DMS153 treated with DMSO at 0.1 percent for 48 hours (cell line): ENCODE data around the gene ABI1.

Experiments
- DNase-seq: peaks from one replicate; lab custom pipeline; 2025; ENCODE audit not compliant: unreplicated experiment; lab: John Stamatoyannopoulos, UW

ABI1 gene

DNA sequence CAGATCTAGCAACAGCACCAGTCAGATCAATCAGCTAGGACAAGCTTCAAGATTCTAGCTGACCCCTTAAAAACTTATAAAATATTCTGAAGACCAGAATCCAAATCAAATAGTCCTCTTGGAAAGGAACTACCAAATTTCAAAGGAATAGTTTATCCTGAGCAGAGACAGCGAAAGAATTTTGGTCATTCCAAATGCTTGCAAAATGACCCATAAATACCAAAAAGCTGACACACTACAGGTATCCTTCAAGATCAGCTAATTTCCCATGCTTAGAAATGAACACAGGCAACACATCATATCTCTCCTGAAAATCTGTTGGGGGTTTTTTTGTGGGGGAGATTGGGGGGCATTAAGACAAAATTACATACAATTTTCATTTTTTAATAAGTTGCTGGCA lies 84.5 kb downstream of the ABI1 start:
- DNase-seq, result no peak

DNA sequence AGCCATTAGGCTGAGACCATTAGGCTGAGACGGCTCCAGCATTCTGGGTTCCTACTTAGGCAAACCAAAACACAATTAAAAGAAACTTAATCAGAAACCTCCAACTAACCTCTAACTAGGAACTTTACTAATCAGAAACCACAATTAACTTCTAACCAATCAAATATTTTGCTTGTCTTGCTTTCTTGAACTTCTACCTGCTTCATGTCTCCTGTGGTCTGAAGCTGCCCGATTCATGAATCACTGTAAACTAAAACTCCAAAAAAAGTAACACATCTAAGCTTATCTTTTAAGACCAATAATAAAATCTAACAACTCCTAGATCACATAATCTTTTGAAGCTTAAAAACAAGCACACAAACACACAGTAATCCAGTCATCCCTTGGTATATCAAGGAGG lies 87.1 kb downstream of the ABI1 start:
- no peak for DNase-seq

DNA sequence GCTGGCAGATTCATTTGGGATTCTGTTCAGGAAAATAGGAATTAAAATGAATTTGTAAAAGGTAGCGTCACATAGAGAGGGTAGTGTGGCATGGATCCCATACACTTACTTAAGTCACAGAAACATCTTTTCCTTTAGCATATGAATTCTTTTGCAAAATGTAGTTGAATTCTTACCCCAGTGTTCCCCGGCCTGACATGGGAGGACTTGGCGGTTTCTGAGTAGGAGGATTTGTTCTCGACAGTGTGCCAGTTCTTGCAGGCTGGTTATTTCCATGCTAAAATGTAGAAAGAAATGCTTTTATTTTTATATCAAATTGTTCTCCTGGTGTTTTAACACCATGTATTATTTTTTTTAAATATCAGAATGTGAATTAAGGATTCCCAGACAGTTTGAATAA lies 90.7 kb downstream of the ABI1 start:
- no peak for DNase-seq

DNA sequence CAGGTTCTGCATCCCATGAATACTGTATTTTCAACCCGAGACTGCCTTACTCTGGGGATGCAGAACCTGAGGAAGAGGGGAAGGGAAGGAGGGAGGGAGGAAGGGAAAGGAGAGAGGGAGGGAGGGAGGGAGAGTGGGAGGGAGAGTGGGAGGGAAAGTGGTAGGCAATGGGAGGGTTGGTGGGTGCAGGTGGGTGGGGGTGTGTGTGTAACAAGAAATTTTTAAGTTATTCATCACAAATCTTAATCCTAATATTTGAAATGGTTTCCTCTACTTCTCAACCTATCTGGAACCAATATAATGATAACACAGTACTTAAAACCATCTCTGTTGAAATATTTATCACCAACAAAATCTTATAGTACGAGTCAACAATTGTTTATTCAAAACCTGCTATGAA lies 95.2 kb downstream of the ABI1 start:
- no peak for DNase-seq

DNA sequence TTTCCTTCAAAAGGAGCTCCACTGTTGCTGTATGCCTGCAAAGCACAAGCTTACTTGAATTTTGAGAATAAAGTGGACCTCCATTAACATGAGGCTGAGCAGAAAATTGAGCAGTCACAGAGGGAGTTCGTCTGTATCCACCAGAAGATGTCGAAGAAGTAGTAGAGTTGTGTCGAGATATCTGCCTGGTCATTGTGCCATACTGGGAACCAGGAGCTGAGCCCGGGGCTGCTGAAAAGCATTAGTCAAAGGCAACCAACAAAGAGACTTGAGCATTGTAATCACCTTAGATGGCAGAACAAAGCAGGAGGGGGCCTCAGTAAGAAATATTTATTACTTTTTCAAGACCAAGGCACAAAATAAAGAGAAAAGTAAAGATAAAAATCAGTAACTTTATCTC lies 101.8 kb downstream of the ABI1 start:
- DNase-seq, result no peak

GRCh38 chr10:26755443-26755903 lies 105.3 kb downstream of the ABI1 start:
- no peak for DNase-seq

DNA sequence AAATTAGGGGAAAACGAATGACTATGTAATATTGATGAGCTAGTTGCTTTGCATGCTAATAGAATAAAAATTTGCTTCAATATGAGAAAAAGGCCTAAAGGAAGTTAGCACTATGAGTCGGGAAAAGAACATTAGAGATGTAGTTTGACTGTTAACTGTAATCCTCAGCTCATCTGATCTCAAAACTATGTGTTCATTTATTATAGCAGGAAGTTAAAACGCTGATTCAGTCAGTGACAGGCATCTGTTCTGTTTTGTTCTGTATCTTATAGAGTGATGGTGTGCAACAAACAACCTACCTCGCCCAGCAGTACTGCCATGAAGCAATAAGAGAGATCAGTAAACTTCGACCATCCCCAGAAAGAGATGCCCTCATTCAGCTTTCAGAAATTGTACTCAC lies 114.7 kb downstream of the ABI1 start:
- no peak for DNase-seq

DNA sequence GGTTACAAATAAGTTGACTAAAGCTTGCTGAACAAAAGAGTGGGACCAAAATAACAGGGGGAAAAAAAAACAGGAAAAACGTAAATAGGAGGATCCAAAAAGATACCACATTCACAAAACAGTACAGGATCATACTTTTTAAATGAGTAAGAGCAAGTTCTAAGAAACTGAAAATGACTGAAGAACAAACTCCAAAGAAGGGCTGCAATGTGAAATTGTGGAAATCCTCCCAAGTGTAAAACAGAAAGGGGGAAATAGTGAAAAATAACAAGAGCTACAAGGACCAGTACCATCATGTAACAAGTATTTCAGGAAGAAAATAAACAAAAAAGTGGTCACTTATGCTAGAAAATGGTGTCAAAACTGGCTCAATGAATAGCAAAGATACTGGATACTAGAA lies 116.9 kb downstream of the ABI1 start:
- DNase-seq, result no peak

GRCh38 chr10:26743091-26743490 lies 117.7 kb downstream of the ABI1 start:
- no peak for DNase-seq

- DNase-seq, result no peak
Observed at GRCh38 chr10:26741368-26741767, 119.4 kb downstream of the ABI1 start.

DNA sequence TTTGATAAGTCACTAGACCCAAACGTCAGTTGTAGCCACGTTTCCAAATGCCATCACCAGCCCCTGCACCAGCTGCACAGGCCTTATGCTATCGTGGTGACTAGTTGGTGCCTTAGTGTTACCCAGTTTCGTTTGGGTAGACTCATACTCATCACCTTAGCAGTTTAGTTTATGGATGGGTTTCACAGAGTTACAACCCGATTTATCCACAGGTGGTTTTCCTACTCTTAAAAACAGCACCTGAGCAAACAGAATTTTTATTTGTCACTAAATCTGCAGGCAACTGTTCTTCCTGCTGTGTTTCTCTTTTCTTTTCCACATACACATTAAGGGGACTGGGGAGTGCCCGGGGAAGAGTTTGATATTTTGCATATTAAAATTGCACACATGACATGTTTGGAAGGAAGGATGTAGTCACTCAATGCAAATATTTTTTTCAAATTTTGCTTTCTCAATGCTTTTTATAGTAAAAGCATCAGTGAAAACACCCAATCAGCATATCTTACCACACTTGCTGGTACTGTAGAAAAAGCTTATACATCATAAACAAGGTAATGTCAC lies 121.6 kb downstream of the ABI1 start:
- DNase-seq, result no peak

- DNase-seq, result no peak
Observed at GRCh38 chr10:26738301-26738911, 122.4 kb downstream of the ABI1 start.

DNA sequence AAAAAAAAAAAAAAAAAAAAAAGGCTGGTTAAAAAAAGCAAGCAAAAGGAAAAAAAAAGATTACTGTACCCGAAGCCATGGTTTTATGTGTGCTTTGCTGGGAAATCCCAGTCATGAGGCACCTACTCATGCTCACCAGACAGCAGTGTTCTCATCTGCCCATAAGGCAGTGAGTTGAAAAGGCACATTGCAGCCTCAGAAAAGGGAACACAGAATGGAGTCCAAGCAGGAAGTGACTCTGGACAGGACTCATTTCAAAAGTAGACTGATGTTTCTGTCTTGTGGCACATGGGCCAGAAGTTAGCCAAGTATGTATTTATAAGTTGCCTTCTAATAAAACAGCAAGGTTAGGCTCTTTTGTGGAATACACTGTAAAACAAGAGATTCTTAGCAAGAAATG lies 123.0 kb downstream of the ABI1 start:
- no peak for DNase-seq

- DNase-seq, result no peak
Observed at GRCh38 chr10:26735435-26735834, 125.3 kb downstream of the ABI1 start.

DNA sequence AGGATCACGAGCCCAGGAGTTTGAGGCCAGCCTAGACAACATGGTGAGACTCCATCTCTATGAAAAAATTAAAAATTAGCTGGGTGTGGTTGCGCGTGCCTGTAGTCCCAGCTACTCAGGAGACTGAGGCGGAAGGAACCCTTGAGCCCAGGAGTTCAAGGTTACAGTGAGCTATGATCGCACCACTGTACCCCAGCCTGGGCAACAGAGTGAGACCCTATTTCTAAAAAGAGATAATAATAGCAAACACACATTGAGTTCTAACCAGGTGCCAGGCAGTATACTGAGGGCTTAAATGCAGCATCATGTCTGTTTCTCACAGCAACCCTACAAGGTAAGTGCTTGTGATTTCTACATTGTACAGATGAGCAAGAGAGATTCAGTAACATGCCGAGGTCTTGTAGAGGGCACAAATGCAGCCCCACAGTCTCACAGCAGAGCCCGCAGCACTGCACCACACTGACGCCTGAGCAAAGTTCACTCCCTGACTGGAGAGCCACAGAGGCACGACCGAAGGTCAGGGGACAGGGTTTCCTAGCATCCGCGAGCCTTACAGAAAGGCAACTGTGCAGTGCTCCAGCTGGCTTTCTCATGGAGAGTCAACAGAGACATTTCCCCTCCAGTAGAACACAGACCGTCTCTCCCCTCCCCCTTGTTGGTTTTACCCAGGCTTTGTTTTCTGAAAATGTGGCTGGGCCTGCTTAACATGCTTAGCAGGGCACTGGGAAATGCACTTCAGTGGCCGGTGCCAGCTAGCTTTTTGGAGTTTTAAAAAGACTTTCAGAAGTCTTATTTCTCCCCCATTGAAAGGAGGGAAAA lies 126.8 kb downstream of the ABI1 start:
- DNase-seq, result no peak

DNA sequence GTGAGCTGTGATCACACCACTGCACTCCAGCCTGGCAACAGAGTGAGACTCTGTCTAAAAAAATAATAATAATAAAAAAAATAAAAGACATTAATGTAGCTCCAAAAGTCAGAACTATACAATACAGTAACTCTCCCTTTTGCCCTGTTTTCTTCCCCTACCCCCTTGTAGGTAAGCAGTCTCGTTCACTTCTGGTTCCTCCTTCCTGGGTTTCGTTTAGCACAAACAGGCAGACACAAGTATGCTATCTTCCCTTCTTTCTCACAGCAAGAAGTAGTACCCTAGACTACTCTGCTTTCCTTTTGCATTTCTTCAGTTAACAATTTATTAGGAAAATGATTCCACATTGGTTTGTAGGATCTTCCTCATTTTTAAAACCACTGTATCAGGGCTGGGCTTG lies 130.2 kb downstream of the ABI1 start:
- no peak for DNase-seq

GRCh38 chr10:26729395-26729794 lies 131.4 kb downstream of the ABI1 start:
- no peak for DNase-seq

DNA sequence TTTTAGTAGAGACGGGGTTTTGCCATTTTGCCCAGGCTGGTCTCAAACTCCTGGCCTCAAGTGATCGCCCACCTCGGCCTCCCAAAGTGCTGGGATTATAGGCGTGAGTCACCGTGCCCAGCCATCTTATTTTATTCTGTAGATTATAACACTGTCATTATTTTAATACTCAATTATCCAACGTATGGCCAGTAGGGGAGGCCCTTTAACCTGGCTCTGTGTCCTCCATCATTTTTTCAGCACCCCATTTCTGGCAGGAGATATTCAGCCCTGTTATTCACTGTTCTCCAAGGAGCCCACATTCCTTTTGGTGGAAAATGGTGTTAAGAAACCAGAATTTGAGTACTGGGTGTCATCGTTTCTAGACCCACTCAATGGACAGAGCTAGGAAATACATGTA lies 131.8 kb downstream of the ABI1 start:
- DNase-seq, result no peak

DNA sequence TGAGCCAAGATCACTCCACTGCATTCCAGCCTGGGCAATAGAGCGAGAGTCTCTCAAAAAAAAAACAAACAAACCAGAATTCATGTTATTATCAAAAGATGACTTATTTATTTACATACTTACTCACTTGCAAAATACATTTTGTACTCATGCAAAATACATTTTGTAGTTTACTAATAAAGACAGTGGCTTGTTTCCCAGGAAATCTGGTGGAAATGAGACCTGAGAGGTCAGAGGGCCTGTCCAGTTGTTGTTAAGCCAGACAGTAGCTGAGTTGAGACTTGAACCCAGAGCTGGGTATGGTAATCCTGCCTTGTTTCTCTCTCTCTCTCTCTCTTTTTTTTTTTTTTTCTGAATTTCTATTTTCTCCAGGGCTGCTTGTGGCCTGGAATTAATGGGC lies 133.8 kb downstream of the ABI1 start:
- DNase-seq, result no peak

- DNase-seq, result no peak
Observed at GRCh38 chr10:26725837-26726727, 134.7 kb downstream of the ABI1 start.

- DNase-seq, result no peak
Observed at GRCh38 chr10:26723016-26723415, 137.7 kb downstream of the ABI1 start.
